ENCODE measurements around the gene TOMM6.
"Not testable (repeated sequence)": the region's sequence is repeated elsewhere in the genome, so short reads cannot be mapped to it uniquely, and the experiment has no call there.

TOMM6 gene

DNA sequence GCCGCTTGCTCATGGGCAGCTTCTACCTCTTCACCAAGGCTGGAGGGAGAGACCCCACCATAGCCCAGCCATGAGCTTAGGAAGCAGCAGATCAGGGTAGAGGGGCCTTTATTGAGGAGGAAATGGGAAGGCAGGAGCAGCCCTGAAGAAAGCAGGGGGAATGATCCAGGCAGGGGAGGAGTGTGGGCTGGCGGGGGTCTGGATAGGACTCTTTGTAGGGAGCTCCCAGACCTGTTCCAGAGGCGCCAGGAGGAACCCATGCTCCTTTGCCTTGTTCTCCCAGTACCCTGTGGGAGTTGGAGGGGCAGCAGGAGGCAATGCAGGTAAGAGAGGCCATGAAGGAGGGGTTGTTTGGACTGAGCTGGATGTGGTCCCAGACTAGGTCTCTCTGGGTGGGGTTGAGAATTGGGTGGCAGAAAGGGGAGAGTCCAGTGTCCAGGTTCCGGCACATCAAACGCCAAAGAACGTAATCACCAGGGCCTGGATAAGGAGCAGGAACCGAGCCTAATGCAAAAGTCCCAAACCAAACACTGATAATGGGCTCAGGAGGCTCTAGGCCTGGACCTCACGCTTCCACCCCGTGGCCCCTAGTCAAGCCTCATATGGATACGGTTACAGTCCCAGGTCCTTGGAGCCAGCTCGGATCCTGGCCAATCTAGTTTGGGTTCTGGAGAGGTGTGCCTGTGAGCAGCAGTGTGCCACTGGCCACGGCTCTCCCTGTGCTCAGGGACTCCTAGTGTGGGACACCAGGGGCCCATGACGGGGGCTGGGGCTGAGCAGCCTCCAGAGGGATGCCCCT, 28.2 kb upstream of the TOMM6 start:
- Histone ChIP-seq H3K79me2 (ENCODE audit: insufficient read depth, low read depth) (no peaks in the 10 kb centered on the region), H3K4me3 (IDR thresholded peaks at IDR 0.05; ENCODE audit: insufficient read depth, low read depth, low read length) (no peak overlapping the region), H4K20me1 (ENCODE audit: insufficient read depth) (no peaks in the 10 kb centered on the region), H3K36me3 (ENCODE audit: insufficient read depth) (no peaks in the 10 kb centered on the region), H3K27ac (no peak overlapping the region), H3K4me1 (ENCODE audit: low read depth, poor library complexity, severe bottlenecking) (no peaks in the 10 kb centered on the region), H3K4me2 (no peak overlapping the region), H2AFZ (ENCODE audit: low read depth) (no peak overlapping the region), H3K27me3 (ENCODE audit: insufficient read depth, low read depth) (no peaks in the 10 kb centered on the region), H3K9ac (no peak overlapping the region)
- TF ChIP-seq, protein P1, sequence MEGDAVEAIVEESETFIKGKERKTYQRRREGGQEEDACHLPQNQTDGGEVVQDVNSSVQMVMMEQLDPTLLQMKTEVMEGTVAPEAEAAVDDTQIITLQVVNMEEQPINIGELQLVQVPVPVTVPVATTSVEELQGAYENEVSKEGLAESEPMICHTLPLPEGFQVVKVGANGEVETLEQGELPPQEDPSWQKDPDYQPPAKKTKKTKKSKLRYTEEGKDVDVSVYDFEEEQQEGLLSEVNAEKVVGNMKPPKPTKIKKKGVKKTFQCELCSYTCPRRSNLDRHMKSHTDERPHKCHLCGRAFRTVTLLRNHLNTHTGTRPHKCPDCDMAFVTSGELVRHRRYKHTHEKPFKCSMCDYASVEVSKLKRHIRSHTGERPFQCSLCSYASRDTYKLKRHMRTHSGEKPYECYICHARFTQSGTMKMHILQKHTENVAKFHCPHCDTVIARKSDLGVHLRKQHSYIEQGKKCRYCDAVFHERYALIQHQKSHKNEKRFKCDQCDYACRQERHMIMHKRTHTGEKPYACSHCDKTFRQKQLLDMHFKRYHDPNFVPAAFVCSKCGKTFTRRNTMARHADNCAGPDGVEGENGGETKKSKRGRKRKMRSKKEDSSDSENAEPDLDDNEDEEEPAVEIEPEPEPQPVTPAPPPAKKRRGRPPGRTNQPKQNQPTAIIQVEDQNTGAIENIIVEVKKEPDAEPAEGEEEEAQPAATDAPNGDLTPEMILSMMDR (conservative IDR thresholded peaks at IDR 0.05; ENCODE audit: low read depth, low read length): no peak

- H3K27ac ChIP-seq: no peak overlapping the region
- no peaks in the 10 kb centered on the region for H3K79me2 ChIP-seq (ENCODE audit: insufficient read depth, low read depth)
- H3K4me2 ChIP-seq: no peak overlapping the region
- no peaks in the 10 kb centered on the region for H3K36me3 ChIP-seq (ENCODE audit: insufficient read depth)
- no peaks in the 10 kb centered on the region for H3K27me3 ChIP-seq (ENCODE audit: insufficient read depth, low read depth)
- no peak overlapping the region for H2AFZ ChIP-seq (ENCODE audit: low read depth)
- no peaks in the 10 kb centered on the region for H3K4me1 ChIP-seq (ENCODE audit: low read depth, poor library complexity, severe bottlenecking)
- H3K4me3 ChIP-seq (IDR thresholded peaks at IDR 0.05; ENCODE audit: insufficient read depth, low read depth, low read length): no peak overlapping the region
- TF ChIP-seq, protein P1 (conservative IDR thresholded peaks at IDR 0.05; ENCODE audit: low read depth, low read length): no peak
- H3K9ac ChIP-seq: no peak overlapping the region
- no peaks in the 10 kb centered on the region for H4K20me1 ChIP-seq (ENCODE audit: insufficient read depth)
Observed at GRCh38 chr6:41759905-41760579, 27.5 kb upstream of the TOMM6 start.

- no peak overlapping the region for H3K4me2 ChIP-seq
Observed at GRCh38 chr6:41763470-41763869, 24.0 kb upstream of the TOMM6 start.

DNA sequence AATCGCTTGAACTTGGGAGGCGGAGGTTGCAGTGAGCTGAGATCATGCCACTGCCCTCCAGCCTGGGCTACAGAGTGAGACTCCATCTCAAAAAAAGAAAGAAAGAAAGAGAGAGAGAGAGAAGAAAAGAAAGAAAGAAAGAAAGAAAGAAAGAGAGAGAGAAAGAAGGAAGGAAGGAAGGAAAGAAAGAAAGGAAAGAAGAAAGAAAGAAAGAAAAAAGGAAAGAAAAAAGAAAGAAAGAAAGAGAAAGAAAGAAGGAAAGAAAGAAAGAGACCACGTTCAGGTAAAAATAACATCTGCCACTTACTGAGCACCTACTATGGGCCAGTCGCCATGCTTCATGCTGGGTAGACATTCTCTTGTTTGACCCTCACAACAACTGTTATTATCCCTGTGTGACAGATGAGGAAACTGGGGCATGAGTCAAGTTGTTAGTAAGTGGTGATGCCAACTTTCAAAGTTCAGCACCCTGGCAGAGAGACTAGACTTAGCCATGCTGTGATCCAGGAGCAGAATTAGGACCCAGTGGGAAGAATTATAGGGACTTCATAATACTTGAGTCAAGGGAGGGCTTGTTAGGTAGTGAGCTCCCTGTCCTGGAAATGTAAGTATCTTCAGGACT, 21.3 kb upstream of the TOMM6 start:
- not testable (repeated sequence) for H3K36me3 ChIP-seq (ENCODE audit: insufficient read depth); H3K79me2 ChIP-seq (ENCODE audit: insufficient read depth, low read depth); H3K27ac ChIP-seq; H4K20me1 ChIP-seq (ENCODE audit: insufficient read depth); H3K9ac ChIP-seq; H3K4me2 ChIP-seq; H3K27me3 ChIP-seq (ENCODE audit: insufficient read depth, low read depth); H3K4me1 ChIP-seq (ENCODE audit: low read depth, poor library complexity, severe bottlenecking); H3K4me3 ChIP-seq (IDR thresholded peaks at IDR 0.05; ENCODE audit: insufficient read depth, low read depth, low read length); H2AFZ ChIP-seq (ENCODE audit: low read depth)

More at GRCh38 chr6:41763470-41763869, 24.0 kb upstream of the TOMM6 start:
- no peaks in the 10 kb centered on the region for H3K79me2 ChIP-seq (ENCODE audit: insufficient read depth, low read depth)
- H2AFZ ChIP-seq (ENCODE audit: low read depth): no peak overlapping the region
- H3K9ac ChIP-seq: no peak overlapping the region
- TF ChIP-seq, protein P1 (conservative IDR thresholded peaks at IDR 0.05; ENCODE audit: low read depth, low read length): no peak
- H3K27ac ChIP-seq: no peak overlapping the region
- no peaks in the 10 kb centered on the region for H3K27me3 ChIP-seq (ENCODE audit: insufficient read depth, low read depth)
- no peaks in the 10 kb centered on the region for H3K36me3 ChIP-seq (ENCODE audit: insufficient read depth)
- no peaks in the 10 kb centered on the region for H4K20me1 ChIP-seq (ENCODE audit: insufficient read depth)
- no peak overlapping the region for H3K4me3 ChIP-seq (IDR thresholded peaks at IDR 0.05; ENCODE audit: insufficient read depth, low read depth, low read length)
- no peaks in the 10 kb centered on the region for H3K4me1 ChIP-seq (ENCODE audit: low read depth, poor library complexity, severe bottlenecking)
